Esophagus squamous epithelium (tissue), 5 donors: ENCODE measurements around the gene MS4A13. TPM values are rescaled to one million over a fixed set of nuclear protein-coding genes. Genes with fewer than 3 reads are reported as not detected.

Experiments
- DNase-seq: peaks from one replicate; lab custom pipeline; 2025; lab: John Stamatoyannopoulos, UW
- H3K27ac ChIP-seq, 4 donors: fragments of 200-600 bp; sonication (generic); one replicate each; pipeline ENCODE4 v1.5.1; 2016 to 2019; ENCODE audit warnings: mild to moderate bottlenecking in 1 of 4
- H3K27me3 ChIP-seq, 4 donors: fragments of 200-600 bp; sonication (generic); 1 replicate in 3 of 4; 2 replicates in 1 of 4; pipeline versions ENCODE4 v1.5.1 to v1.6.0; 2017 to 2021; ENCODE audit warnings: antibody characterized with exemption in 1 of 4
- H3K36me3 ChIP-seq, 3 donors: fragments of 200-600 bp; sonication (generic); one replicate each; pipeline ENCODE4 v1.5.1; 2016 to 2019
- H3K4me1 ChIP-seq, 3 donors: fragments of 200-600 bp; sonication (generic); one replicate each; pipeline ENCODE4 v1.5.1; 2017 to 2019
- H3K4me3 ChIP-seq, 4 donors: fragments of 200-600 bp; sonication (generic); 1 replicate in 3 of 4; 2 replicates in 1 of 4; pipeline ENCODE4 v1.5.1; 2016 to 2019; ENCODE audit warnings: mild to moderate bottlenecking in 2 of 4, moderate library complexity in 1 of 4
- H3K9me3 ChIP-seq, 3 donors: fragments of 200-600 bp; sonication (generic); one replicate each; pipeline ENCODE4 v1.5.1; 2016 to 2019
- CTCF ChIP-seq, 6 experiments: fragments of 450-650 bp in 4 of 6; fragments of 200-600 bp in 2 of 6; sonication (generic) in 2 of 6; IDR thresholded peaks; one replicate each; pipeline ENCODE4 v1.5.1; 2016 to 2019; ENCODE audit warnings: antibody characterized with exemption in 6 of 6, mild to moderate bottlenecking in 4 of 6, moderate library complexity in 4 of 6
- POLR2A ChIP-seq, 4 donors: fragments of 450-650 bp; IDR thresholded peaks; one replicate each; pipeline ENCODE4 v1.6.1; 2017; ENCODE audit warnings: antibody characterized with exemption in 4 of 4, mild to moderate bottlenecking in 4 of 4, moderate library complexity in 3 of 4
- WGBS, 2 donors: methylation state at CpG; one replicate each; pipeline ENCODE4 v1.1.5; 2018; 5-methylcytosine and 5-hydroxymethylcytosine counted together
- intact Hi-C: fragments of 100-400 bp; cut with DNase I; formaldehyde crosslinking; loops from one replicate; pipeline ENCODE4 v1.15.0; 2022
- total RNA-seq, 4 donors: library from RNA; depleted of rRNA; stranded (reverse); fragments of >200 nt; gene quantifications; one replicate each; pipeline ENCODE4 v1.1.0, GENCODE V29; 2016
- donor health status: DM: yes; HTN: yes; CAD: no.

The MS4A13 gene
- total RNA-seq, 4 donors from 2014 or later: not detected

GRCh38 chr11:60563553-60564235, 48.5 kb downstream of the MS4A13 start:
- intact Hi-C loops: no loop called here
- no peaks in the 10 kb centered on the region for H3K36me3 ChIP-seq
- WGBS, 2 donors: 51 to 56% methylated on average over 7 to 8 of the region's 8 CpGs
- H3K9me3 ChIP-seq: peaks cover 0 to 11% (median 0%) of the 10 kb centered on the region in 3 donors
- no peak overlapping the region for H3K4me3 ChIP-seq
- no peaks in the 10 kb centered on the region for H3K4me1 ChIP-seq
- TF ChIP-seq CTCF (IDR thresholded peaks at IDR 0.05) (no peak), POLR2A (IDR thresholded peaks at IDR 0.05) (no peak)
- H3K27me3 ChIP-seq: no peaks in the 10 kb centered on the region
- no peak for DNase-seq
- no peak overlapping the region for H3K27ac ChIP-seq

GRCh38 chr11:60566776-60567175, 51.6 kb downstream of the MS4A13 start:
- intact Hi-C loops: no loop called here
- no peaks in the 10 kb centered on the region for H3K9me3 ChIP-seq
- H3K36me3 ChIP-seq: no peaks in the 10 kb centered on the region
- no peaks in the 10 kb centered on the region for H3K27me3 ChIP-seq
- 81 to 87% methylated on average over 5 of the region's 5 CpGs for WGBS, 2 donors
- DNase-seq: no peak
- no peak overlapping the region for H3K4me3 ChIP-seq
- no peak for TF ChIP-seq CTCF (IDR thresholded peaks at IDR 0.05)
- TF ChIP-seq POLR2A (IDR thresholded peaks at IDR 0.05): no peak
- no peak overlapping the region for H3K27ac ChIP-seq
- no peaks in the 10 kb centered on the region for H3K4me1 ChIP-seq

GRCh38 chr11:60570970-60571369, 55.8 kb downstream of the MS4A13 start:
- Histone ChIP-seq H3K4me3 (no peak overlapping the region), H3K27me3 (no peaks in the 10 kb centered on the region), H3K36me3 (no peaks in the 10 kb centered on the region), H3K27ac (no peak overlapping the region), H3K4me1 (no peaks in the 10 kb centered on the region), H3K9me3 (no peaks in the 10 kb centered on the region)
- intact Hi-C loops: no loop called here
- DNase-seq: no peak
- 53 to 82% methylated on average over 1 of the region's 1 CpG for WGBS, 2 donors
- no peak for TF ChIP-seq CTCF (IDR thresholded peaks at IDR 0.05)
- TF ChIP-seq POLR2A (IDR thresholded peaks at IDR 0.05): no peak

- Histone ChIP-seq H3K4me1 (no peaks in the 10 kb centered on the region), H3K36me3 (no peaks in the 10 kb centered on the region), H3K9me3 (peaks cover 0 to 7% (median 0%) of the 10 kb centered on the region in 3 donors), H3K4me3 (no peak overlapping the region), H3K27ac (no peak overlapping the region), H3K27me3 (no peaks in the 10 kb centered on the region)
- intact Hi-C loops: no loop called here
- 44 to 52% methylated on average over 2 of the region's 2 CpGs for whole genome bisulfite sequencing, 2 donors
- TF ChIP-seq CTCF (IDR thresholded peaks at IDR 0.05) (no peak), POLR2A (IDR thresholded peaks at IDR 0.05) (no peak)
- DNase-seq: no peak
Measured at GRCh38 chr11:60589611-60590010, 74.4 kb downstream of the MS4A13 start.

Other genes starting within 250 kb of the MS4A13 start
- 10 to 100 TPM in 2 of 4 donors, 1 to 10 TPM in 1, under 1 TPM in 1; 0.42 to 32.0 (median 8.3) TPM for gene MS4A4A, start 234.7 kb upstream of the MS4A13 start, total RNA-seq
- gene MS4A6E, start 188.1 kb upstream of the MS4A13 start, total RNA-seq: not detected
- gene MS4A7, start 136.9 kb upstream of the MS4A13 start, total RNA-seq: 10 to 100 TPM in 2 of 4 donors, 1 to 10 TPM in 2; 3.8 to 23.5 (median 10.3) TPM
- gene MS4A14, start 118.9 kb upstream of the MS4A13 start, total RNA-seq: under 1 TPM; 0.15 to 0.95 (median 0.42) TPM
- not detected for gene MS4A5, start 85.8 kb upstream of the MS4A13 start, total RNA-seq
- 1 to 10 TPM in 1 of 4 donors, under 1 TPM in 1, not detected in 2; 0.38 to 1.2 TPM for gene MS4A1, start 59.5 kb upstream of the MS4A13 start, total RNA-seq
- not detected for gene MS4A12, start 22.6 kb upstream of the MS4A13 start, total RNA-seq
- not detected for gene MS4A8, start 184.2 kb downstream of the MS4A13 start, total RNA-seq
- not detected for gene MS4A18, start 209.3 kb downstream of the MS4A13 start, total RNA-seq
- not detected for gene MS4A15, start 241.5 kb downstream of the MS4A13 start, total RNA-seq